ENCODE data around the gene BTAF1.

DNA sequence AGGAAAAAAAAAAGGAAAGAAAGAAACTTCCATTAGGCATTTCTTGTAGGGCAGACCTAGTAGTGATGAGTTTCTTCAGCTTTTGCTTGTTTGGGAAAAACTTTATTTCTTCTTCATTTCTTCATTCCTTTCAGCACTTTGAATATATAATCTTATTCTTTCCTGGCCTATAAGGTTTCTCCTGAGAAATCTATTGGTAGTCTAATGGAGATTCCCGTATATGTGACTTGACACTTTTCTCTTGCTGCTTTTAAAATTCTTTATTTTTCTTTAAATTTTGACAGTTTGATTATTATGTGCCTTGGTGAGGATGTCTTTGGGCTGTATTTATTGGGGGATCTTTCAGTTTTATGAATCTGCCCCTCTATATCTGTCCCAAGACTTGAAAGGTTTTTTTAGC lies 3.9 kb upstream of the BTAF1 start:
- TF ChIP-seq, protein P1, sequence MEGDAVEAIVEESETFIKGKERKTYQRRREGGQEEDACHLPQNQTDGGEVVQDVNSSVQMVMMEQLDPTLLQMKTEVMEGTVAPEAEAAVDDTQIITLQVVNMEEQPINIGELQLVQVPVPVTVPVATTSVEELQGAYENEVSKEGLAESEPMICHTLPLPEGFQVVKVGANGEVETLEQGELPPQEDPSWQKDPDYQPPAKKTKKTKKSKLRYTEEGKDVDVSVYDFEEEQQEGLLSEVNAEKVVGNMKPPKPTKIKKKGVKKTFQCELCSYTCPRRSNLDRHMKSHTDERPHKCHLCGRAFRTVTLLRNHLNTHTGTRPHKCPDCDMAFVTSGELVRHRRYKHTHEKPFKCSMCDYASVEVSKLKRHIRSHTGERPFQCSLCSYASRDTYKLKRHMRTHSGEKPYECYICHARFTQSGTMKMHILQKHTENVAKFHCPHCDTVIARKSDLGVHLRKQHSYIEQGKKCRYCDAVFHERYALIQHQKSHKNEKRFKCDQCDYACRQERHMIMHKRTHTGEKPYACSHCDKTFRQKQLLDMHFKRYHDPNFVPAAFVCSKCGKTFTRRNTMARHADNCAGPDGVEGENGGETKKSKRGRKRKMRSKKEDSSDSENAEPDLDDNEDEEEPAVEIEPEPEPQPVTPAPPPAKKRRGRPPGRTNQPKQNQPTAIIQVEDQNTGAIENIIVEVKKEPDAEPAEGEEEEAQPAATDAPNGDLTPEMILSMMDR (IDR thresholded peaks at IDR 0.05; ENCODE audit: low read depth, low read length, poor library complexity, severe bottlenecking) = no peak
- no peak for TF ChIP-seq EZH2phosphoT487 (IDR thresholded peaks at IDR 0.05; ENCODE audit: borderline replicate concordance, low read length)

Measured in DOHH2 (cell line).